Measurements from ENCODE around the gene MPPED1.

Gene MPPED1

GRCh38 chr22:43528601-43529360 is 117.0 kb downstream of the MPPED1 start:
- no peak overlapping the region for H3K4me3 ChIP-seq (replicated peaks; ENCODE audit: low read depth, low read length)
- no peak for TF ChIP-seq CTCF (IDR thresholded peaks at IDR 0.05; ENCODE audit: low read length, missing control alignments)
- no peak for DNase-seq (ENCODE audit: low read depth)

DNA sequence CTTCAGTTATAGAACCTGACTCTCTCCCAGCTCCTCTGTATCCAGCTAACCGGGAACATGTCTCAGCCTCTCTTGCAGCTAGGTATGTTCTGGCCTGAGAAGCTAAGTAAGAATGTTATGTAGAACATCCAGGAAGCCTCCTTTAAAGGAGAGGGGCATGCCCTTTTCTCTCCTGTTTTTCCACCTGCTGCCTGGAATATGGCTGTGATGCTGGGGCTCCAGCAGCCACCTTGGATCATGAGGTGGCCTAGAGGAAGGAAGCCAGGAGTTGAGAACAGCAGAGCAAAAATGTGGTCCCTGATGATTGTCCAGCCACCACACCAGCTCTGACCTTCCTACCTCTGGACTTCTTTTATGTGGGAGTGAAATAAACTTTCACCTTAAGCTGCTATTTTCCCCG is 117.6 kb downstream of the MPPED1 start:
- H3K4me3 ChIP-seq (replicated peaks; ENCODE audit: low read depth, low read length), result no peak overlapping the region
- no peak for DNase-seq (ENCODE audit: low read depth)
- no peak for TF ChIP-seq CTCF (IDR thresholded peaks at IDR 0.05; ENCODE audit: low read length, missing control alignments)

DNA sequence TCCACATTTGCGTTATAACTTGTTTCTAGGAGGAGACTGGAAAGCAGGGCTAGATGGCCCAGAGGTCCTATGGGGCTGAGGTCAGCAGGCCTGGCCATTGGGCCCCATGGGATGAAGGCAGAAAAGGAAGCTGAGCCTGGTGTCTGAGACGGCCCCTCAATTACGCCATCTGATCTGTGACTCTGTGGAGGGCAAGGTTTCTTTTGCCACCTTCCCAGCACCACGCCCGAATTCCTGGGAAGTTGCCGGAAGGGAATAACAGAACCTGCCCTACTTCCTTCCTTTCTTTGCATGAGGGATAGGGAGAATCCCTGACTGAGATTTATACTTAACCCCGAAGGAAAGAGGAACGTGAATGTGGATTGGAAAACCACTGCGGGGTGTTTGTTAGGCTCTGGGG is 118.1 kb downstream of the MPPED1 start:
- H3K4me3 ChIP-seq (replicated peaks; ENCODE audit: low read depth, low read length), result no peak overlapping the region
- DNase-seq (ENCODE audit: low read depth), result no peak

DNA sequence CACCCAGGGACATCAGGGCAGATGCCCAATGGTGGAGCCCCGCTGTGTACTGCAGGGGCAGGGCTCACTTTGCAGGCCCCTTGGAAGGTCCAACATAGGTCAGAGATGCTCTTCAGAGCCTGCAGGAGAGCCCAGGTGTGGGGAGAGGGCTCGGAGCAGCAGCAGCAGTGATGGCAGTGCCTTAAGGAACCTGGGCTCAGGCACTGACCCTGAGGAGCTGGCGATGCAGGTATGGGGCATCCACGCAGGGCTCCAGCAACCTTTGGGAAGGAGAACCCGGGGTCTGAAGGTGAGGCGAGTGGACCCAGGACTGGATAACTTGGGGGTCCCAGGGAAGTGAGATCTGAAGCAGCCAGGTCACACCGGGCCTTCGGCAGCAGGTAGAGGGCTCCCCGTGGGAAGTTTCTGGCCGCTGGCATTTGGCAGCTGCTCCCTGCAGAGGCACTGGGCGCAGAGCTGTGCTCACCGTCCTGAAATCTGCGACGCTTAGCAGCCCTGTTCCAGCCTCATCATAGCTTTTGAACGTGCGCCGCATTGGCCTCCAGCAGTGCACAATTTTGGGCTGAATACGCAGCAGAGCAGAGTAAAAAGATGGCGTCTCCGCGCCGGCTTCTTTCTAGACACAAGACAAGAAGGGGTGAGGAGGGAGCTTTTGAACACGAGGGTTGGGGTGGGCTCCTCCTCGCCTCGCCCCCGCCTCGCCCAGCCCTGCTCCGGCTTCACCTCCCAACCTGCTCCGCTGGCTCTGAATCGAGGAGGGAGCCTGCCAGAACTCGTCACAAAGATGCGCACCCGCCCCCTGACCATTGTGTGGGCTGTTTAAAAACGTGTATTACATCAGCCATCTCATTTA is 118.8 kb downstream of the MPPED1 start:
- DNase-seq (ENCODE audit: low read depth), result no peak
- H3K4me3 ChIP-seq (replicated peaks; ENCODE audit: low read depth, low read length), result no peak overlapping the region
- TF ChIP-seq CTCF (IDR thresholded peaks at IDR 0.05; ENCODE audit: low read length, missing control alignments), result no peak

More for the DNA sequence above, 118.1 kb downstream of the MPPED1 start:
- no peak for TF ChIP-seq CTCF (IDR thresholded peaks at IDR 0.05; ENCODE audit: low read length, missing control alignments)

- H3K4me3 ChIP-seq (replicated peaks; ENCODE audit: low read depth, low read length), result no peak overlapping the region
- no peak for DNase-seq (ENCODE audit: low read depth)
- TF ChIP-seq CTCF (IDR thresholded peaks at IDR 0.05; ENCODE audit: low read length, missing control alignments), result no peak
Observed at GRCh38 chr22:43531651-43532050, 119.8 kb downstream of the MPPED1 start.

- TF ChIP-seq CTCF (IDR thresholded peaks at IDR 0.05; ENCODE audit: low read length, missing control alignments), result no peak
Observed at GRCh38 chr22:43532301-43533155, 120.7 kb downstream of the MPPED1 start.

More at GRCh38 chr22:43532301-43533155, 120.7 kb downstream of the MPPED1 start:
- DNase-seq (ENCODE audit: low read depth), result no peak
- no peak overlapping the region for H3K4me3 ChIP-seq (replicated peaks; ENCODE audit: low read depth, low read length)
